ENCODE measurements around the gene ATP10A. TPM values are rescaled to one million over a fixed set of nuclear protein-coding genes. Genes with fewer than 3 reads are reported as not detected.

The ATP10A gene
- total RNA-seq, 4 donors from 2014 or later: 1.4 to 10.0 (median 3.6) TPM

DNA sequence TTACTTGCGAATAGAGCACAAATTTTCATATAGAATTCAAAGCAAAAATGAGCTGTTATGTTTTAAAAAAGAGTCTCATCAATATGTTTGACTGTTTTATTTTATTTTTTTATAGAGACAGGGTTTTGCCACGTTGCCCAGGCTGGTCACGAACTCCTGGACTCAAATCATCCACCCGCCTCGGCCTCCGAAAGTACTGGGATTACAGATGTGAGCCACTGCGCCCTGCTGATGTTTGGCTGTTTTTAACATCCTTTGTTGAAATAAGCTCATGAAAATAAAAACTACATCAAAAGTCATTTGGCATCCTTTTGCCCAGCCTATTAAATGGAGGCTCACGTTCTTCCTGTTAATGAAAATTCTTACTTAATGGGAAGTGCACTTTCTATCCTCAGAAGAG lies 154.7 kb downstream of the ATP10A start:
- DNase-seq: no peak
- H3K27me3 ChIP-seq: no peaks in the 10 kb centered on the region
- no peaks in the 10 kb centered on the region for H3K36me3 ChIP-seq
- TF ChIP-seq POLR2AphosphoS5 (IDR thresholded peaks at IDR 0.05): no peak
- TF ChIP-seq EP300 (IDR thresholded peaks at IDR 0.05; ENCODE audit: low read depth): no peak
- TF ChIP-seq POLR2A (IDR thresholded peaks at IDR 0.05): no peak
- TF ChIP-seq, protein P1, sequence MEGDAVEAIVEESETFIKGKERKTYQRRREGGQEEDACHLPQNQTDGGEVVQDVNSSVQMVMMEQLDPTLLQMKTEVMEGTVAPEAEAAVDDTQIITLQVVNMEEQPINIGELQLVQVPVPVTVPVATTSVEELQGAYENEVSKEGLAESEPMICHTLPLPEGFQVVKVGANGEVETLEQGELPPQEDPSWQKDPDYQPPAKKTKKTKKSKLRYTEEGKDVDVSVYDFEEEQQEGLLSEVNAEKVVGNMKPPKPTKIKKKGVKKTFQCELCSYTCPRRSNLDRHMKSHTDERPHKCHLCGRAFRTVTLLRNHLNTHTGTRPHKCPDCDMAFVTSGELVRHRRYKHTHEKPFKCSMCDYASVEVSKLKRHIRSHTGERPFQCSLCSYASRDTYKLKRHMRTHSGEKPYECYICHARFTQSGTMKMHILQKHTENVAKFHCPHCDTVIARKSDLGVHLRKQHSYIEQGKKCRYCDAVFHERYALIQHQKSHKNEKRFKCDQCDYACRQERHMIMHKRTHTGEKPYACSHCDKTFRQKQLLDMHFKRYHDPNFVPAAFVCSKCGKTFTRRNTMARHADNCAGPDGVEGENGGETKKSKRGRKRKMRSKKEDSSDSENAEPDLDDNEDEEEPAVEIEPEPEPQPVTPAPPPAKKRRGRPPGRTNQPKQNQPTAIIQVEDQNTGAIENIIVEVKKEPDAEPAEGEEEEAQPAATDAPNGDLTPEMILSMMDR (IDR thresholded peaks at IDR 0.05): no peak
- in situ Hi-C loops (cut with MboI; ENCODE audit: low pct_ligation_motif_present in 1 of 4, low pct_unique_long_range_greater_than_20kb in 1 of 4, low sequenced_read_pairs in 3 of 4) (no loop called here), intact Hi-C loops (cut with DNase I; ENCODE audit: low total_unique reads) (no loop called here)
- no peaks in the 10 kb centered on the region for H3K4me1 ChIP-seq
- no peaks in the 10 kb centered on the region for H3K9me3 ChIP-seq
- 80 to 81% methylated on average over 7 to 8 of the region's 8 CpGs for WGBS, 2 donors (ENCODE audit: low coverage in 1 of 2)
- H3K4me3 ChIP-seq: no peak overlapping the region
- H3K27ac ChIP-seq: no peak overlapping the region

DNA sequence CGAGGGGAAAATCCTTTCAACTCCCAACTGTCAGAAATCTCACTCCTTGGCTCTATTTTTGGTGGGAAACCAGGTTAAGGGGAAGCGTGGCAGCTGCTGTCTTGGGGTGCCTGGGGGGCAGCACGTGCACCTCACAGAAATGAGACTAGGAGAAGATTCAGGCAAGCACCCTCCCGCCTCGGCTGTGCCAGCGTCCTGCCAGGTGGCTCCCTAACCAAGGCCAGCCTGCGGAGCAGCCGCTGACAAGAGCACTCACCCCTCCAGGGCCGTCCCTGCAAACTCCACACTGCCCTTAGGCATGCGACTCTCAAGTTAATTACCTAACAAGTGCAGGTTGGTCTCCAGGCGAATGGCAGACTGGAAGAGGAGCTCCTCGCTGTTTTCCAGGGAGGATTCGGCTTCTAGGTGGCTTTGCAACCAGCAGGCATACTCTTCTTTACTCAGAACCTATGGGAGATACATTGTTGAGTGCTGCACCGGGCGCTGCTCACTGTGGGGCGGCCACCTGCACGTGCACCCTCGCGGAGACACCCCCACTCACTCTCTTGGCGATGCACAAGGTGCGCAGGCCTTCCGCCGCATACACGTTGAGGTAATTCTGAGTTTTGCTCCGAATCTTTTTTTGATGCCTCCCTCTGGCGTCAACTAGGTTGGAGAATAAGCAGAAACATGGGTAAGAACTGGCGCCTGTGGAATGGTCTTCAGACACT lies 155.3 kb downstream of the ATP10A start:
- TF ChIP-seq POLR2AphosphoS5 (IDR thresholded peaks at IDR 0.05) (no peak), EP300 (IDR thresholded peaks at IDR 0.05; ENCODE audit: low read depth) (no peak), POLR2A (IDR thresholded peaks at IDR 0.05) (no peak)
- TF ChIP-seq, protein P1 (IDR thresholded peaks at IDR 0.05): no peak
- Histone ChIP-seq H3K9me3 (no peaks in the 10 kb centered on the region), H3K27ac (no peak overlapping the region), H3K4me3 (no peak overlapping the region), H3K4me1 (no peaks in the 10 kb centered on the region), H3K27me3 (no peaks in the 10 kb centered on the region), H3K36me3 (no peaks in the 10 kb centered on the region)
- DNase-seq: no peak
- intact Hi-C loops (cut with DNase I; ENCODE audit: low total_unique reads): no loop called here
- WGBS, 2 donors (ENCODE audit: low coverage in 1 of 2): 90 to 93% methylated on average over 17 to 27 of the region's 27 CpGs
- in situ Hi-C loops (cut with MboI; ENCODE audit: low pct_ligation_motif_present in 1 of 4, low pct_unique_long_range_greater_than_20kb in 1 of 4, low sequenced_read_pairs in 3 of 4): no loop called here

GRCh38 chr15:25706176-25706955 lies 156.8 kb downstream of the ATP10A start:
- Histone ChIP-seq H3K27me3 (no peaks in the 10 kb centered on the region), H3K9me3 (no peaks in the 10 kb centered on the region), H3K27ac (no peak overlapping the region), H3K4me1 (no peaks in the 10 kb centered on the region), H3K4me3 (no peak overlapping the region), H3K36me3 (no peaks in the 10 kb centered on the region)
- WGBS, 2 donors (ENCODE audit: low coverage in 1 of 2): 77 to 87% methylated on average over 4 to 20 of the region's 20 CpGs
- TF ChIP-seq POLR2A (IDR thresholded peaks at IDR 0.05): no peak
- TF ChIP-seq POLR2AphosphoS5 (IDR thresholded peaks at IDR 0.05): no peak
- no peak for TF ChIP-seq EP300 (IDR thresholded peaks at IDR 0.05; ENCODE audit: low read depth)
- TF ChIP-seq, protein P1 (IDR thresholded peaks at IDR 0.05): no peak
- intact Hi-C loops (cut with DNase I; ENCODE audit: low total_unique reads) (no loop called here), in situ Hi-C loops (cut with MboI; ENCODE audit: low pct_ligation_motif_present in 1 of 4, low pct_unique_long_range_greater_than_20kb in 1 of 4, low sequenced_read_pairs in 3 of 4) (no loop called here)
- DNase-seq: no peak

DNA sequence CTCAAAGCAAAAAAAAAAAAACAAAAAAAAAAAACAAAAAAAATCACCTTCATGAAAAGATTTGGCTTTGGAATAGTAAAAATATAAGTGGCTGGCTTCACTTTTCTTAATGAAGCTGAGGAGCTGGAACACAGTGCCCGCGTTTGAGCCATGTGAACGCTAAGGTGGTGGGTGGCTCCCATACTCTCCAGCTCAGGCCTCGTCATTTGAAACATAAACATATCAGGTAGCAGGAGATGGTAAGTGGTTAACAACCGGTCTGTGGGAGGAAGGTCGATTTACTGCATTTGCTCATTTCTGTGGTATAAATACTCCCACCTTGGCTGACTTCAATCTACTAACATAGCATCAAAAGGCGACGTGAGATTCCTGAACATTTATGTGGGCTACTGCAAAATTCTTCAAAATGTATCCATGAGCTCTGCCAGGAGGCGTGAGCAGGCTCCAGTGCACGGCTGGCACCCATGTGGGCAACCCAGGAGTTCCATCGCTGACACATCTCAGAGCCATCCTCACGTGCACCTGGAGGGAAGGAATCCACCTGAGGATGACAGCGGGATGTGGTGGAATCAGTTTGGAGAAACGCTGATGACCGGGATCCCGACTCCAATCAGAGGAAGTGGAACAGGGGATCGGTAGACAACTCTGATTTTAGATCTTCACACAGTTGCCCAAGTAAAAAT lies 157.6 kb downstream of the ATP10A start:
- Histone ChIP-seq H3K27me3 (no peaks in the 10 kb centered on the region), H3K27ac (no peak overlapping the region), H3K4me1 (no peaks in the 10 kb centered on the region), H3K4me3 (no peak overlapping the region), H3K36me3 (no peaks in the 10 kb centered on the region), H3K9me3 (no peaks in the 10 kb centered on the region)
- in situ Hi-C loops (cut with MboI; ENCODE audit: low pct_ligation_motif_present in 1 of 4, low pct_unique_long_range_greater_than_20kb in 1 of 4, low sequenced_read_pairs in 3 of 4) (no loop called here), intact Hi-C loops (cut with DNase I; ENCODE audit: low total_unique reads) (no loop called here)
- 92 to 98% methylated on average over 9 to 17 of the region's 17 CpGs for WGBS, 2 donors (ENCODE audit: low coverage in 1 of 2)
- DNase-seq: no peak
- TF ChIP-seq, protein P1 (IDR thresholded peaks at IDR 0.05): no peak
- TF ChIP-seq POLR2AphosphoS5 (IDR thresholded peaks at IDR 0.05) (no peak), POLR2A (IDR thresholded peaks at IDR 0.05) (no peak), EP300 (IDR thresholded peaks at IDR 0.05; ENCODE audit: low read depth) (no peak)
